ENCODE measurements around the gene NSMF.
"Not testable (repeated sequence)": the region's sequence is repeated elsewhere in the genome, so short reads cannot be mapped to it uniquely, and the experiment has no call there.

Gene NSMF

DNA sequence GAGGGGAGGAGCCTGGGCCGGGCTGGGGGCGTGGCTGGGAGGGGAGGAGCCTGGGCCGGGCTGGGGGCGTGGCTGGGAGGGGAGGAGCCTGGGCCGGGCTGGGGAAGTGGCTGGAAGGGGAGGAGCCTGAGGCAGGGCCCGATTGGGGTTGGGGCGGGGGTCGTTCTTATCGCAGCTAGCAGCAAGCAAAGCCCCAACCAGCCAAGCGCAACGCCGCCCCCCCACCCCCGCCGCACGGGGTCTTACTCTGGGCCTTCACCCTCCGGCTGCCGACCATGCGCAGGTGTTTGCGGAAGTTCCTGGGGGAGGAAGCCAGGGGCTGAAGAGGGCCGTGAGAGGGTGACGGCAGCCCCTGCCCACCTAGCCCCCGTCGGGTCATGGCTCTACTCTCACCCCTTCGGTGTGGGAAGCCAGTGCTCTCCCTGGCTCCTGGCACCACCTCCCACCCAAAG is 5.0 kb downstream of the NSMF start:
- Histone ChIP-seq H3K27me3 (ENCODE audit: insufficient read depth, low read depth, severe bottlenecking) (no peaks in the 10 kb centered on the region), H3K4me3 (ENCODE audit: low read depth, low read length) (no peak overlapping the region), H3K27ac (no peak overlapping the region), H3K9me3 (ENCODE audit: severe bottlenecking) (no peaks in the 10 kb centered on the region), H3K36me3 (peaks cover 53% of the 10 kb centered on the region)
- peak; percentile 50 for DNase-seq
- TF ChIP-seq, protein P1, sequence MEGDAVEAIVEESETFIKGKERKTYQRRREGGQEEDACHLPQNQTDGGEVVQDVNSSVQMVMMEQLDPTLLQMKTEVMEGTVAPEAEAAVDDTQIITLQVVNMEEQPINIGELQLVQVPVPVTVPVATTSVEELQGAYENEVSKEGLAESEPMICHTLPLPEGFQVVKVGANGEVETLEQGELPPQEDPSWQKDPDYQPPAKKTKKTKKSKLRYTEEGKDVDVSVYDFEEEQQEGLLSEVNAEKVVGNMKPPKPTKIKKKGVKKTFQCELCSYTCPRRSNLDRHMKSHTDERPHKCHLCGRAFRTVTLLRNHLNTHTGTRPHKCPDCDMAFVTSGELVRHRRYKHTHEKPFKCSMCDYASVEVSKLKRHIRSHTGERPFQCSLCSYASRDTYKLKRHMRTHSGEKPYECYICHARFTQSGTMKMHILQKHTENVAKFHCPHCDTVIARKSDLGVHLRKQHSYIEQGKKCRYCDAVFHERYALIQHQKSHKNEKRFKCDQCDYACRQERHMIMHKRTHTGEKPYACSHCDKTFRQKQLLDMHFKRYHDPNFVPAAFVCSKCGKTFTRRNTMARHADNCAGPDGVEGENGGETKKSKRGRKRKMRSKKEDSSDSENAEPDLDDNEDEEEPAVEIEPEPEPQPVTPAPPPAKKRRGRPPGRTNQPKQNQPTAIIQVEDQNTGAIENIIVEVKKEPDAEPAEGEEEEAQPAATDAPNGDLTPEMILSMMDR (IDR thresholded peaks at IDR 0.05; ENCODE audit: low read depth, low read length) = no peak

DNA sequence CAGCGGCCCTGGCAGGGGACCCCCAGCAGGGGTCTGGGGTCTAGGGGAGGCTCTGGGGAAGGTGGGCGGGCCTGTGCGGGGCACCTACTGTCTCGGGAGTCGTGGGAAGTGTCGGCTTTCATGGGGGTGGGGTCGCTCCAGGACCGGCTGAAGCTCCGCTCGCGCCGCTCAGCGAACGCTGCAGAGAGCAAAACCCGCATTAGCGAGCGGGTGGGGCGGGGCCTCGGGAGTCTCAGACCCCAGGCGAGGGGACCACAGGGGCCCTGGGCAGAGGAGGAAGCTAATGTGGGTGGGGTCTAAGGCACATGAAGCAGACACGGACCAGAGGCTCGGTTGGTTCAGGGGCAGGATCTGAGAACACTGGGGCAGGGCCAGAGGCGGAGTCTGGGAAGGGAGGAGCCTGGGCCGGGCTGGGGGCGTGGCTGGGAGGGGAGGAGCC is 5.5 kb downstream of the NSMF start:
- Histone ChIP-seq H3K27ac (no peak overlapping the region), H3K27me3 (ENCODE audit: insufficient read depth, low read depth, severe bottlenecking) (no peaks in the 10 kb centered on the region), H3K9me3 (ENCODE audit: severe bottlenecking) (no peaks in the 10 kb centered on the region), H3K4me3 (ENCODE audit: low read depth, low read length) (no peak overlapping the region), H3K36me3 (peaks cover 56% of the 10 kb centered on the region)
- TF ChIP-seq, protein P1 (IDR thresholded peaks at IDR 0.05; ENCODE audit: low read depth, low read length) = no peak
- peak; percentile 58 for DNase-seq

DNA sequence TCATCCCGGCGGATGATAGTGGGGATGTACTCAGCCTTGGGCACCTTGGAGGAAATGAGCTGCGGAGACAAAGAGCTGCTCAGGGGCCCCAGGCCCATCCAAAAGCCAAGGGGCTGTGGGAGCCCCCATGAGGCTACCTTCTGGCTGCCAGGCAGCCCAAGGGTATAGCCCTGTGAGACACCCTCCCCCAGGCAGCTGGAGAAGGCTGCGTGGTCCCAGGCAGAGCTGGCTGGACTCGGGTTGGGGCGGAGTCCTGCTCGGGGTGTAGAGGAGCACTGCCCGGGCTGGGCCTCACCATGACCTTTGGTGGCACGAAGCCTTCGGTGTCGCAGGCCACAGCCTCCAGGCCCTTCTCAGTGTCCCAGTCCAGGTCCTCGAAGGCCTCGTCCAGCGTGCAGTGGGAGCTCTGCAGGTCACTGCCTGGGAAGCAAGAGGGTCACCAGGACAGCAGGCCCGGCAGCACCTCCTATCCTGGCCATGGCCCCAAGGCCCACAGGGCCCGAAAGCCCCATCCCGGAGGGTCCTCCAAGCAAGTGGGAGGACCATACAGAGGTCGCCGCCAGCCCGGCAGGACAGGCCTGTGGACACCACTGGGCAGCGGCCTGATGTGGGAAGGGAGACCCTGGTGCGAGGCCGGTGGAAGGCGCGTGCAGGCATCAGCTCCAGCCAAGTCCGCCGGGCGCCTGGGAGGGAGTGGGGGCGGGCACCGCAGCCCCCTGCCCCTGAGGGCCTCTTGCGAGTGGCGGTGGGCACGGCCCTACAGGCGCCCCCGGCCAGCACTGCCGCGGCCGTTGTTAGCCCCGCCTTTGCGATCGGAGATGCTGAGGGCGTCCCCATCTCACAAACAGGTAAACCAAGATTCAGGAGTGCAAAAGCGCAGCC is 6.1 kb downstream of the NSMF start:
- DNase-seq = no peak
- TF ChIP-seq, protein P1 (IDR thresholded peaks at IDR 0.05; ENCODE audit: low read depth, low read length) = no peak
- Histone ChIP-seq H3K4me3 (ENCODE audit: low read depth, low read length) (no peak overlapping the region), H3K27me3 (ENCODE audit: insufficient read depth, low read depth, severe bottlenecking) (no peaks in the 10 kb centered on the region), H3K36me3 (peaks cover 55% of the 10 kb centered on the region), H3K27ac (no peak overlapping the region), H3K9me3 (ENCODE audit: severe bottlenecking) (no peaks in the 10 kb centered on the region)

DNA sequence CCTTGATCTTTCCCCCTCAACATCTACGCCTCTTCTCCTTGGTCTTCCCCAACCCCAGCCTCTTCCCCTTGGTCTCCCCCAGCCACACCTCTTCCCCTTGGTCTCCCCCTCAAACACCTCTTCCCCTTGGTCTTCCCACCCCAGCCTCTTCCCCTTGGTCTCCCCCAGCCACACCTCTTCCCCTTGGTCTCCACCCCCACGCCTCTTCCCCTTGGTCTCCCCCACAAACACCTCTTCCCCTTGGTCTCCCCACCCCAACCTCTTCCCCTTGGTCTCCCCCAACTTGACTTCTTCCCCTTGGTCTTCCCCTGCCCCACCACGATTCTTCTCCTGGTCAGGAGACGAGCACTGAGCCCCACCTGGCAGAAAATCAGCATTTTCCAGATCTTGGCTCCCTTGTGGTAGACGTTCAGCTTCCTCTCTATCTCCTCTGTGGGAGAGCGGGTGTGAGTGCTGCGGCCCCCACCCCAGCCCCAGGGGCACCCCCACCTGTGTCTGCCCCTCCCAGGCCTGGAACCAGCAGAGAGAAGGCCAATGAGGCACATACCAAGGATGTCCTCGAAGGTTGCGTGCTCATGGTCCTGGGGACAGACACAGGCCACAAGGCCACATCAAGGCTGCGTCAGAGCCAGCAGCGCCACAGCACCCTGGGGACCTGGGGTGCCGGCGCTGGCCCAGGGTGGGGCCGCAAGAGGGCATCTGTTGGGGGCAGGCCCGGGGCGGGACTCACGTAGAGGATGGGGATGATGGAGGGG is 7.0 kb downstream of the NSMF start:
- TF ChIP-seq, protein P1 (IDR thresholded peaks at IDR 0.05; ENCODE audit: low read depth, low read length) = no peak
- DNase-seq = no peak

DNA sequence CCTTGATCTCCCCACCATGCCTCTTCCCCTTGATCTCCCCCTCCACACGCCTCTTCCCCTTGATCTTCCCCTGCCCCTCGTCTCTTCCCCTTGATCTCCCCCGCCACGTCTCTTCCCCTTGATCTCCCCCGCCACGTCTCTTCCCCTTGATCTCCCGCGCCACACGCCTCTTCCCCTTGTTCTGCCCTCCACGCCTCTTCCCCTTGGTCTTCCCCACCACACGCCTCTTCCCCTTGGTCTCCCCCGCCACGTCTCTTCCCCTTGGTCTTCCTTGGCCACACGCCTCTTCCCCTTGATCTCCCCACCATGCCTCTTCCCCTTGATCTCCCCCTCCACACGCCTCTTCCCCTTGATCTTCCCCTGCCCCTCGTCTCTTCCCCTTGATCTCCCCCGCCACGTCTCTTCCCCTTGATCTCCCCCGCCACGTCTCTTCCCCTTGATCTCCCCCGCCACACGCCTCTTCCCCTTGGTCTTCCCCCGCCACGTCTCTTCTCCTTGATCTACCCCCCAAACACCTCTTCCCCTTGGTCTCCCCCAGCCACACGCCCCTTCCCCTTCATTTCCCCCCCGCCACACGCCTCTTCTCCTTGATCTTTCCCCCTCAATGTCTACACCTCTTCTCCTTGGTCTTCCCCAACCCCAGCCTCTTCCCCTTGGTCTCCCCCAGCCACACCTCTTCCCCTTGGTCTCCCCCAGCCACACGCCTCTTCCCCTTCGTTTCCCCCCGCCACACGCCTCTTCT is 7.7 kb downstream of the NSMF start:
- H3K27me3 ChIP-seq (ENCODE audit: insufficient read depth, low read depth, severe bottlenecking); H3K4me3 ChIP-seq (ENCODE audit: low read depth, low read length); H3K27ac ChIP-seq; DNase-seq; H3K9me3 ChIP-seq (ENCODE audit: severe bottlenecking): not testable (repeated sequence)
- peaks cover 41% of the 10 kb centered on the region for H3K36me3 ChIP-seq

More for the DNA sequence above, 7.0 kb downstream of the NSMF start:
- peaks cover 47% of the 10 kb centered on the region for H3K36me3 ChIP-seq
- H3K27ac ChIP-seq = no peak overlapping the region
- no peaks in the 10 kb centered on the region for H3K9me3 ChIP-seq (ENCODE audit: severe bottlenecking)
- H3K27me3 ChIP-seq (ENCODE audit: insufficient read depth, low read depth, severe bottlenecking) = no peaks in the 10 kb centered on the region
- H3K4me3 ChIP-seq (ENCODE audit: low read depth, low read length) = no peak overlapping the region

DNA sequence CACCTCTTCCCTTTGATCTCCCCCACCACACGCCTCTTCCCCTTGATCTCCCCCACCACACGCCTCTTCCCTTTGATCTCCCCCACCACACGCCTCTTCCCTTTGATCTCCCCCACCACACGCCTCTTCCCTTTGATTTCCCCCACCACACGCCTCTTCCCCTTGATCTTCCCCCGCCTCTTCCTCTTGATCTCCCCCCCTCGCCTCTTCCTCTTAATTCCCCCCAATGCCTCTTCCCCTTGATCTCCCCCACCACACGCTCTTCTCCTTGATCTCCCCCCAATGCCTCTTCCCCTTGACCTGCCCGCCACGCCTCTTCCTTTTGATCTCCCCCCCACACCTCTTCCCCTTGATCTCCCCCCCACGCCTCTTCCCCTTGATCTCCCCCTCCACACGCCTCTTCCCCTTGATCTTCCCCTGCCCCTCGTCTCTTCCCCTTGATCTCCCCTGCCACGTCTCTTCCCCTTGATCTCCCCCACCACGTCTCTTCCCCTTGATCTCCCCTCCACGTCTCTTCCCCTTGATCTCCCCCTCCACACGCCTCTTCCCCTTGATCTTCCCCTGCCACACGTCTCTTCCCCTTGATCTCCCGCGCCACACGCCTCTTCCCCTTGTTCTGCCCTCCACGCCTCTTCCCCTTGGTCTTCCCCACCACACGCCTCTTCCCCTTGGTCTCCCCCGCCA is 8.5 kb downstream of the NSMF start:
- DNase-seq; H3K27ac ChIP-seq; H3K27me3 ChIP-seq (ENCODE audit: insufficient read depth, low read depth, severe bottlenecking): not testable (repeated sequence)

More for the DNA sequence above, 8.5 kb downstream of the NSMF start:
- peaks cover 35% of the 10 kb centered on the region for H3K36me3 ChIP-seq
- not testable (repeated sequence) for H3K4me3 ChIP-seq (ENCODE audit: low read depth, low read length); H3K9me3 ChIP-seq (ENCODE audit: severe bottlenecking)

Measured in WERI-Rb-1 (cell line).